ENCODE data around the gene ALDH7A1.

Gene ALDH7A1

GRCh38 chr5:126516133-126516532 is 78.9 kb downstream of the ALDH7A1 start:
- TF ChIP-seq CTCF (IDR thresholded peaks at IDR 0.05; ENCODE audit: control insufficient read depth, extremely low read depth, insufficient read depth): no peak
- no peak for DNase-seq (ENCODE audit: low read depth)
- no peak overlapping the region for H3K4me3 ChIP-seq (ENCODE audit: low read depth, low read length)

- no peak for DNase-seq (ENCODE audit: low read depth)
Observed at GRCh38 chr5:126515337-126515736, 79.7 kb downstream of the ALDH7A1 start.

GRCh38 chr5:126514558-126515141 is 80.4 kb downstream of the ALDH7A1 start:
- no peak for TF ChIP-seq CTCF (IDR thresholded peaks at IDR 0.05; ENCODE audit: control insufficient read depth, extremely low read depth, insufficient read depth)
- DNase-seq (ENCODE audit: low read depth): no peak
- no peak overlapping the region for H3K4me3 ChIP-seq (ENCODE audit: low read depth, low read length)

More at GRCh38 chr5:126515337-126515736, 79.7 kb downstream of the ALDH7A1 start:
- no peak overlapping the region for H3K4me3 ChIP-seq (ENCODE audit: low read depth, low read length)
- no peak for TF ChIP-seq CTCF (IDR thresholded peaks at IDR 0.05; ENCODE audit: control insufficient read depth, extremely low read depth, insufficient read depth)

GRCh38 chr5:126514131-126514557 is 80.9 kb downstream of the ALDH7A1 start:
- H3K4me3 ChIP-seq (ENCODE audit: low read depth, low read length): no peak overlapping the region
- DNase-seq (ENCODE audit: low read depth): no peak

GRCh38 chr5:126513703-126514102 is 81.3 kb downstream of the ALDH7A1 start:
- H3K4me3 ChIP-seq (ENCODE audit: low read depth, low read length): no peak overlapping the region
- DNase-seq (ENCODE audit: low read depth): no peak
- TF ChIP-seq CTCF (IDR thresholded peaks at IDR 0.05; ENCODE audit: control insufficient read depth, extremely low read depth, insufficient read depth): no peak

More at GRCh38 chr5:126514131-126514557, 80.9 kb downstream of the ALDH7A1 start:
- no peak for TF ChIP-seq CTCF (IDR thresholded peaks at IDR 0.05; ENCODE audit: control insufficient read depth, extremely low read depth, insufficient read depth)

- no peak for TF ChIP-seq CTCF (IDR thresholded peaks at IDR 0.05; ENCODE audit: control insufficient read depth, extremely low read depth, insufficient read depth)
- no peak overlapping the region for H3K4me3 ChIP-seq (ENCODE audit: low read depth, low read length)
- DNase-seq (ENCODE audit: low read depth): no peak
Observed at GRCh38 chr5:126513302-126513701, 81.7 kb downstream of the ALDH7A1 start.

- TF ChIP-seq CTCF (IDR thresholded peaks at IDR 0.05; ENCODE audit: control insufficient read depth, extremely low read depth, insufficient read depth): no peak
- no peak for DNase-seq (ENCODE audit: low read depth)
- H3K4me3 ChIP-seq (ENCODE audit: low read depth, low read length): no peak overlapping the region
Observed at GRCh38 chr5:126512451-126512850, 82.6 kb downstream of the ALDH7A1 start.

Data from LNCaP clone FGC (cell line).